GM13976 (cell line): ENCODE measurements around the gene RAB7A.
"Not testable (repeated sequence)": the region's sequence is repeated elsewhere in the genome, so short reads cannot be mapped to it uniquely, and the experiment has no call there.

ENCODE experiments used
- DNase-seq: peaks from one replicate; pipeline ENCODE4 v3.0.0; 2012; ENCODE audit warnings: low spot score
- CTCF ChIP-seq: IDR thresholded peaks from 2 replicates; pipeline ENCODE4 v1.5.1; 2012; ENCODE audit warnings: borderline replicate concordance, mild to moderate bottlenecking; ENCODE audit not compliant: insufficient read depth; ENCODE audit errors: extremely low read depth, missing control alignments, control extremely low read depth
- in situ Hi-C: fragments of 300-500 bp; cut with MboI; formaldehyde crosslinking; loops from one replicate; pipeline ENCODE4 v1.12.0; 2022; ENCODE audit warnings: low sequenced_read_pairs, mixed read lengths, inconsistent platforms; ENCODE audit not compliant: unreplicated experiment

Gene RAB7A

GRCh38 chr3:128823008-128823407, 97.0 kb downstream of the RAB7A start:
- DNase-seq, result no peak
- no peak for TF ChIP-seq CTCF
- in situ Hi-C loops, result no loop called here

GRCh38 chr3:128823631-128824030, 97.6 kb downstream of the RAB7A start:
- TF ChIP-seq CTCF, result no peak
- in situ Hi-C loops, result no loop called here
- DNase-seq, result no peak

GRCh38 chr3:128824132-128824850, 98.3 kb downstream of the RAB7A start:
- no peak for DNase-seq
- in situ Hi-C loops, result no loop called here
- TF ChIP-seq CTCF, result no peak

GRCh38 chr3:128825117-128825725, 99.2 kb downstream of the RAB7A start:
- no peak for TF ChIP-seq CTCF
- in situ Hi-C loops, result no loop called here
- no peak for DNase-seq

- in situ Hi-C loops, DNase-seq: not testable (repeated sequence)
Measured at GRCh38 chr3:128829087-128829486, 103.1 kb downstream of the RAB7A start.

GRCh38 chr3:128829925-128830625, 104.1 kb downstream of the RAB7A start:
- in situ Hi-C loops, DNase-seq: not testable (repeated sequence)

GRCh38 chr3:128830762-128831161, 104.8 kb downstream of the RAB7A start:
- in situ Hi-C loops, result not testable (repeated sequence)

GRCh38 chr3:128832979-128833378, 107.0 kb downstream of the RAB7A start:
- DNase-seq, in situ Hi-C loops: not testable (repeated sequence)

More at GRCh38 chr3:128830762-128831161, 104.8 kb downstream of the RAB7A start:
- DNase-seq, result not testable (repeated sequence)

GRCh38 chr3:128835096-128835495, 109.1 kb downstream of the RAB7A start:
- no peak for TF ChIP-seq CTCF
- DNase-seq, result no peak
- in situ Hi-C loops, result no loop called here
